Measurements from ENCODE around the gene SH3D21.

DNA sequence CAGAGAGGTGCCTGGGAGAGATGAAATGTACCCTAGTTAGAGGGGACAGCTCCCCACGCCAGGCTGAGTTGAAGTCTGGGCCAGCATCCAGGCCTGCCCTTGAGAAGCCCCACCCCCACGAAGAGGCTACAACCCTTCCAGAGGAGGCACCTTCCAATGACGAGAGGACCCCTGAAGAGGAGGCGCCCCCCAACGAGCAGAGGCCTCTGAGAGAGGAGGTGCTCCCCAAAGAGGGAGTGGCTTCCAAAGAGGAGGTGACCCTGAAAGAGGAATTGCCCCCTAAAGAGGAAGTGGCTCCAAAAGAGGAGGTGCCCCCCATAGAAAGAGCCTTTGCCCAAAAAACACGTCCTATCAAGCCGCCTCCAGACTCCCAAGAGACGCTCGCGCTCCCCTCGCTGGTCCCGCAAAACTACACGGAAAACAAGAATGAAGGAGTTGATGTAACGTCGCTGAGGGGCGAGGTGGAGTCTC is 14.2 kb downstream of the SH3D21 start:
- TF ChIP-seq, protein P1, sequence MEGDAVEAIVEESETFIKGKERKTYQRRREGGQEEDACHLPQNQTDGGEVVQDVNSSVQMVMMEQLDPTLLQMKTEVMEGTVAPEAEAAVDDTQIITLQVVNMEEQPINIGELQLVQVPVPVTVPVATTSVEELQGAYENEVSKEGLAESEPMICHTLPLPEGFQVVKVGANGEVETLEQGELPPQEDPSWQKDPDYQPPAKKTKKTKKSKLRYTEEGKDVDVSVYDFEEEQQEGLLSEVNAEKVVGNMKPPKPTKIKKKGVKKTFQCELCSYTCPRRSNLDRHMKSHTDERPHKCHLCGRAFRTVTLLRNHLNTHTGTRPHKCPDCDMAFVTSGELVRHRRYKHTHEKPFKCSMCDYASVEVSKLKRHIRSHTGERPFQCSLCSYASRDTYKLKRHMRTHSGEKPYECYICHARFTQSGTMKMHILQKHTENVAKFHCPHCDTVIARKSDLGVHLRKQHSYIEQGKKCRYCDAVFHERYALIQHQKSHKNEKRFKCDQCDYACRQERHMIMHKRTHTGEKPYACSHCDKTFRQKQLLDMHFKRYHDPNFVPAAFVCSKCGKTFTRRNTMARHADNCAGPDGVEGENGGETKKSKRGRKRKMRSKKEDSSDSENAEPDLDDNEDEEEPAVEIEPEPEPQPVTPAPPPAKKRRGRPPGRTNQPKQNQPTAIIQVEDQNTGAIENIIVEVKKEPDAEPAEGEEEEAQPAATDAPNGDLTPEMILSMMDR (conservative IDR thresholded peaks at IDR 0.05 in 1 of 2, IDR thresholded peaks at IDR 0.05 in 1 of 2; ENCODE audit: extremely low read depth in 1 of 2, insufficient read depth in 1 of 2, low read depth in 1 of 2, low read length in 2 of 2): no peak
- no peak for TF ChIP-seq EZH2 (IDR thresholded peaks at IDR 0.05; ENCODE audit: borderline replicate concordance, low read length)
